ENCODE data around the gene KCNQ2.

GRCh38 chr20:63357921-63358905 lies 114.2 kb downstream of the KCNQ2 start:
- TF ChIP-seq ARNTL (CRISPR knock-in tag; IDR thresholded peaks at IDR 0.05; ENCODE audit: borderline replicate concordance, low read depth): no peak
- TF ChIP-seq ESRRG (CRISPR knock-in tag; IDR thresholded peaks at IDR 0.05): no peak
- TF ChIP-seq, protein P1, sequence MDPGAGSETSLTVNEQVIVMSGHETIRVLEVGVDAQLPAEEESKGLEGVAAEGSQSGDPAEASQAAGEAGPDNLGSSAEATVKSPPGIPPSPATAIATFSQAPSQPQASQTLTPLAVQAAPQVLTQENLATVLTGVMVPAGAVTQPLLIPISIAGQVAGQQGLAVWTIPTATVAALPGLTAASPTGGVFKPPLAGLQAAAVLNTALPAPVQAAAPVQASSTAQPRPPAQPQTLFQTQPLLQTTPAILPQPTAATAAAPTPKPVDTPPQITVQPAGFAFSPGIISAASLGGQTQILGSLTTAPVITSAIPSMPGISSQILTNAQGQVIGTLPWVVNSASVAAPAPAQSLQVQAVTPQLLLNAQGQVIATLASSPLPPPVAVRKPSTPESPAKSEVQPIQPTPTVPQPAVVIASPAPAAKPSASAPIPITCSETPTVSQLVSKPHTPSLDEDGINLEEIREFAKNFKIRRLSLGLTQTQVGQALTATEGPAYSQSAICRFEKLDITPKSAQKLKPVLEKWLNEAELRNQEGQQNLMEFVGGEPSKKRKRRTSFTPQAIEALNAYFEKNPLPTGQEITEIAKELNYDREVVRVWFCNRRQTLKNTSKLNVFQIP (CRISPR knock-in tag; IDR thresholded peaks at IDR 0.05; ENCODE audit: borderline replicate concordance, low read depth): no peak

Measured in SK-N-SH treated with all-trans-retinoic acid at 6 μM for 48 hours (cell line).